GM18873 (cell line): ENCODE data around the gene AHRR.
"Not testable (repeated sequence)": the region's sequence is repeated elsewhere in the genome, so short reads cannot be mapped to it uniquely, and the experiment has no call there.

Experiments
- ATAC-seq: cut with Tn5 transposase; IDR thresholded peaks from one replicate; pipeline ENCODE4 v1.9.1; 2021; ENCODE audit warnings: mild to moderate bottlenecking, moderate library complexity, moderate number of reproducible peaks; ENCODE audit not compliant: unreplicated experiment, low FRiP score

AHRR gene

DNA sequence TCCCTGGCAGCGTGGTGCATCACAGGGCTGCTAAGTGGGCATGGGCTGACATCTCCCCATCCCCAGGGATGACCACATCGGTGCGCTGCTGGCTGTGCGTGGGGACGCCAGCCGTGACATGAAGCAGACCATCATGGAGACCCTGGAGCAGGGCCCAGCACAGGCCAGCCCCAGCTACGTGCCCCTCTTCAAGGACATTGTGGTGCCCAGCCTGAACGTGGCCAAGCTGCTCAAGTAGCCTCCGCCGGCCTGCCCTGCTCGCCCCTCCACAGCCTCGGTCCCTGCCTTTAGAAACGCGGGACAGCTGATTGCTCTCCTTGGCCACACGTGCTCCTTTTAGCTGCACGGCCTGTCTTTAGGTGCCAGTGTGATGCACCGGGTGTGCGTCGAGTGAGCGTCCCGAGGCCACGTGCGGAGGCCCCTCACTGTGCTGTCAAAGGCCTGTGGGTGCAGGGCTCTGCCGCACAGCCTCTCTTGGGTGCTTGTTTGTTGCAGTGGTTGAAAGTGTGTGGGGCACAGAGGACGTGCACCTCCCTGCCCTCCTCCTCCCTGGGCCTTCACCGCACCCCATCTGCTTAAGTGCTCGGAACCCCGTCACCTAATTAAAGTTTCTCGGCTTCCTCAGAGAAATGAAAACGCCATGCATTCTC, 145.3 kb downstream of the AHRR start:
- no peak for ATAC-seq

DNA sequence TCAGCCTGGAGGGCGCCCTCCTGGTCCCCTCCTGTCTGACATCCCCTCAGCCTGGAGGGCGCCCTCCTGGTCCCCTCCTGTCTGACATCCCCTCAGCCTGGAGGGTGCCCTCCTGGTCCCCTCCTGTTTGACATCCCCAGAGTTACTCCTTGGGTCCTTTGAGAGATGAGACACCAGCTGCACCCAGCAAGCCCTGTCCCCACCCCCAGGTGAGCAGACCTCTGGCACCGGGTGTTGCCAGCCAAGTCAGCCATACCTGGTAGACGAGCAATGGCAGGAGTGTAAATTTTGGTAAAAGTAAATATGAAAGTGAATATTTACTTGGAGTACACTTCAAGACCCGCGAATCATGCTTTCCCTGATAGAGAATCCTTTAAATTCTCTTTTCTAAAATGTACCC, 146.9 kb downstream of the AHRR start:
- ATAC-seq: no peak

DNA sequence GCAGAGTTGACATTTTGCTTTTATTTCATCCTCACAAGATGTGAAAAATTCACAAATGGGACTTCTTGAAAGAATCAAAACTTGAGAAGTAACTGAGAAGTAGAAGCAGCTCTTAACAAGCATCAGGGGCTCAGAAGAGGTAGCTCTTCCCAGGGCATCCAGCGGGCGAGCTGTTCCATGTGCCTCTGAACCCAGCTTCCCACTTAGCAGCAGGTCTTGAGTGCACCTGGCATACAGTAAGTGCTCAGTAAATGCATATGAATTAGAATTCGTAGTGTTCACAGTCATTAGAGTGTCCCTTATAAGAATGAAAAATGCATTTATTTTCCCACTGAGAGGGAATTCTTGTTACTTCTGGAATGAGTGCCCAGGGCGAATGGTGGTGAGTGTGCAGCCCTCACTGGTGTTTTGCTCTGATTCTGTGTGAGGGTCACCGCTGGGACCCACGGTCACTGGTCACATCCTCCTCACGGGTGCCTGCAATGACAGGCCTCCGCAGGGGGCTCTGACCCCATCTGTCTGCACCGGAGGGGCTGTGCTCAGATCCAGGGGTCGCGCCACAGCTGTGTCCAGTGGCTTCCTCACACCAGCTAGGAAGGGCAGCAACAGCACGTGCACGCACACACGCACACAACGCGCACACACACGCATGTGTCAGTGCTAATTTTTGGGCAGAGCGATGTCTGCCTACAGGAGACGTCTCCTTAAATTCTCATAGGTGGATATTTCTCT, 148.4 kb downstream of the AHRR start:
- ATAC-seq: no peak

DNA sequence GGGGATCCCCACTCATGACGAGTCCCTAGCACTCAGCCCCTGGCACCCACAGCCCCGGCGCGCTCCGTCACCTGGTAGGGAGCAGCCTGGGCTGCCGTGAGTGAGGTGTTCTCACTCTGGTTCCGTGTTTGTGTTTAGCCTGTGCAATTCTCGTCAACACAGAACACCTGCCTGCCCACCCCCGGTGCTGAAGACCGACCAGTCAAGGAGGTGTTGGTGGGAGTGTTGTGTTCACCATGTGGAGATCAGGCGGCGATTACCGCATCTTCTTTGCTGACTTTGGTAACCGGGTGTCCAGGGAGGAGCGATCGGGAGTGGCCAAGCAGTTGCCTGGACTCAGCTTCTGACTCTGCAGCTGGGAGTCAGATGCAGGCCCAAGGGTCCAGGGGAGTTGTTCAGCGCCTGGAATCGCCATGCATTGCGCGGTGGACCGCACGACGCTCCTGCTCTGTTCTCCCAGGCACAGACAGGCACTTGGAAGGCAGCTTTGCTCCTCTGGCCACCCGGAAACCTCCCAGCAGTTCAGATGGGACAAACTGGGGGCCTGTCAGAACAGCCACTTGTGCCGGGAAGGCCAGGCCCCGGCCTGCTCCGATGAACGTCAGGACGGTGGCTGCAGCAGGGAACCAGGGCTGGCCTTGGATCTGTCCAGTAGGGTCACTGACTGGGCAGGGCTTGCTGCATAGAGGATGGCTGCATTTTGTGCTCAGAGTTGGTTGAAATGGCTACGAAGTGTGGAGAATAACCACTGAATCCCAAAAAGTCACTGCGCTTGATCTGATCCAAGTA, 149.6 kb downstream of the AHRR start:
- ATAC-seq: no peak

DNA sequence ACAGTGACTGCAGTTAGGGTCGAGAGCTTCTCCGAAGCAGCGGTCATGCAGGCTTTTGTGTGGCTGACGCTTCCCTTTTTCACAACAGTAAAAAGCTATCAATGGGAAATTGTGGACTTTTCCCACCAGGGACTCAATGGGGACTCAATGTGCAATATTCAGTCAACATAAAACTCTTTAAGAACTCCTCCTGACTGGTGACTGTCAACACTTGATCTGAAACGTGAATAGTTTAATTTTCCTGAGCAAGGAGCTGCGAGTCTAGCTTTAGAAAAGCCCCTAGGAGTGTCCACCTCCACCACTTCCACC, 150.2 kb downstream of the AHRR start:
- ATAC-seq: no peak

DNA sequence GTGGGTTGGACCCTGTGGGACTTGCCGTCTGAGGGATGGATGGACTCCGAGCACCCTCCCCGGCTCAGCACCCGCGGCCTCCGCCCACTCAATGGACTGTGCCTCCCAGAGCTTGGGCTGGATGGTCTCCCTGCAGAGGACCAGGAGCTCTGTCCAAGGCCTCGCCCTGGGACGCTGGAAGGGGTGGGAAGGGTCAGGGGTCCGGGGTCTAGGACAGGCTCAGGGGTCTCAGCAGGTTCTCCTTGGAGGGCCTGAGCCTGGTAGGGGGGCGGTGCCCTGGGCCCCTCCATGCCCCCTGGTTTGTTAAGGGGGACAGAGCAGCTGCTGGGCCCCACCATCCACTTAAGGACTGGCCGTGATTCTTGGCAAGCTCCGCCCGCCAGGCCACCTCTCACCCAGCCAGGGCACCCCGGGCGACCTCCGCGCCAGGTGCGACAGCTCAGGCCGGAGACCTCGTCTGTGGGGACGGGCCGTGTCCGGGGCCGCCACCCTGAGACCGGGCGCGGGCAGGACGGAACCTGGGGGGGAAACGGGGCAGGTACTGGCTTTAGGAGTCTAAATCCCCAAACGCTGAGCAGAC, 150.7 kb downstream of the AHRR start:
- no peak for ATAC-seq

DNA sequence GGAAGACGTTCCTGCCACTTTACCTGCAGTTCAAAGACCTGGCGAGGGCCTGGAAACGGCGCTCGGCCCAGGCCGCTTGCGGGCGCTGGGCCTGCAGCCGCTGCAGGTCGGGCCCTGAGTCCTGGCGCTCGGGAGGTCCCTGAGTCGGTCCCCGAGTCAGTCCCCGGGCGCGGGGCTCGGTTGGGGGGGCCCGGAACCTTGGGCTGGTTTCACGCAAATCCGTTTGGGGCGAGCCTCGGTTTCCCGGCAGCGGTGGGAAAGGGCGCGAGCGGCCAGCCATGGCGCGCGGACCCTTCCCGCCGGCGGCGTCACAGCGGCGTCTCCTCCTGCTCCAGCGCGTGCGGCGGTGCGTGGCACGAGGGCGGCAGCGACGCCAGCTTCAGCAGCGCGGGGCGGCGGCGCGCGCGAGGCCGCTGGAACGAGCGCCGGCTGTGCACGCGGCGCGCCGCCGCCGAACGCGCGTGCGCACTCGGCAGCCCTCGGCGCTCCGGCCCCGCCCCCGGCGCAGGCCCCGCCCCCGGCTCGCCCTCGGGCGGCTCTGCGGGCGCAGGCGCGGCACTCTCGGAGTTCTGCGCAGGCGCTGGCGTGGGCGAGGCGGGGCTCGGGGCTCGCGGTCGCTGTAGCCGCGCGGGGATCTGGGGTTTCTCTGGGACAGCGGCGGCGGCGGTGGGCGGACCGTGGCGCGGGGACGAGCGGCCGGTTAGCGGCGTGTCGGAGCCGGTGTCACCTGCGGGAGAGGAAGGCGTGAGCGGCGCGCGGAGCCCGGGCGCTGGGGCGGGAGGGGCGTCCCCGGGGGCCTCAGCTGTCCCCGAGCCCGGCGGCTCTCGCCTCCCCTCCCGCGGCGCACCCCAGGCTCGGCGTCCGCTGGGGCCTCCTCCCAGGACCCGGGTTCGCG, 151.4 kb downstream of the AHRR start:
- peak; percentile 46 for ATAC-seq

DNA sequence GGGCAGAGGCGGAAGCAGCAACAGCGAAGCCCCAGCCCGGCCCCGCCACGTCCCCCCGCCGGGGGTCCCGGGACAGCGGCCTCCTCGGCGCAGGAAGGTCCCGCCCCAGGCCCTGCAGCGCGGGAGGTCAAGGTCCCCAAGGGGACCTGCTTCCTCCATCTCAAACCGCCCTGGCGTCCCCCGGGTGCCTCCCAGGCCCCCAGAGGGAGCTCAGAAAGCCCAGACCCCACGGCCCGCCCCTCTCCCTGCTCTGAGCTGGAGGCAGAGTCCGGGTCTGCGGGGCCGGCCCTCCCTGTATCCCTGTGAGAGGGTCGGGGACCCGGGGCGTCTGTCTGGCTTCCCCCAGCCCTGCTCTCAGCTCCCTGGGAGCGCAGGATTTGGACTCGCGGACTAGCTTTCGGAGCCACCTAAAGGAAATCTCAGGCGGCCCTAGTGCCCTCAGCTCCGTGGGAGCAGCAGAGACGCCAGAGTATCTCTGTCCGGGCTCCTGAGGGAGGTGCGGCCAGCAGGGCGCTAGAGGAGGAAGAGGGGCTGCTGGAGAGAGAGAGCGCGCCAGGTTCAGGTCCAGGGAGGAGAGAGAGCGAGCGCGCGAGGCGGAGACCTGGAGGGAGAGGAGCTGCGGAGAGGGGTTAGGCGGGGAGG, 152.2 kb downstream of the AHRR start:
- ATAC-seq: peak; percentile 17

DNA sequence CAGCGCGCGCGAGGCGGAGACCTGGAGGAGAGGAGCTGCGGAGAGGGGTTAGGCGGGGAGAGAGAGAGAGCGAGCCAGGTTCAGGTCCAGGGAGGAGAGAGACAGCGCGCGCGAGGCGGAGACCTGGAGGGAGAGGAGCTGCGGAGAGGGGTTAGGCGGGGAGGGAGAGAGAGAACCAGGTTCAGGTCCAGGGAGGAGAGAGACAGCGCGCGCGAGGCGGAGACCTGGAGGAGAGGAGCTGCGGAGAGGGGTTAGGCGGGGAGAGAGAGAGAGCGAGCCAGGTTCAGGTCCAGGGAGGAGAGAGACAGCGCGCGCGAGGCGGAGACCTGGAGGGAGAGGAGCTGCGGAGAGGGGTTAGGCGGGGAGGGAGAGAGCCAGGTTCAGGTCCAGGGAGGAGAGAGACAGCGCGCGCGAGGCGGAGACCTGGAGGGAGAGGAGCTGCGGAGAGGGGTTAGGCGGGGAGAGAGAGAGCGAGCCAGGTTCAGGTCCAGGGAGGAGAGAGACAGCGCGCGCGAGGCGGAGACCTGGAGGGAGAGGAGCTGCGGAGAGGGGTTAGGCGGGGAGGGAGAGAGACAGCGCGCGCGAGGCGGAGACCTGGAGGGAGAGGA, 152.8 kb downstream of the AHRR start:
- ATAC-seq: not testable (repeated sequence)

DNA sequence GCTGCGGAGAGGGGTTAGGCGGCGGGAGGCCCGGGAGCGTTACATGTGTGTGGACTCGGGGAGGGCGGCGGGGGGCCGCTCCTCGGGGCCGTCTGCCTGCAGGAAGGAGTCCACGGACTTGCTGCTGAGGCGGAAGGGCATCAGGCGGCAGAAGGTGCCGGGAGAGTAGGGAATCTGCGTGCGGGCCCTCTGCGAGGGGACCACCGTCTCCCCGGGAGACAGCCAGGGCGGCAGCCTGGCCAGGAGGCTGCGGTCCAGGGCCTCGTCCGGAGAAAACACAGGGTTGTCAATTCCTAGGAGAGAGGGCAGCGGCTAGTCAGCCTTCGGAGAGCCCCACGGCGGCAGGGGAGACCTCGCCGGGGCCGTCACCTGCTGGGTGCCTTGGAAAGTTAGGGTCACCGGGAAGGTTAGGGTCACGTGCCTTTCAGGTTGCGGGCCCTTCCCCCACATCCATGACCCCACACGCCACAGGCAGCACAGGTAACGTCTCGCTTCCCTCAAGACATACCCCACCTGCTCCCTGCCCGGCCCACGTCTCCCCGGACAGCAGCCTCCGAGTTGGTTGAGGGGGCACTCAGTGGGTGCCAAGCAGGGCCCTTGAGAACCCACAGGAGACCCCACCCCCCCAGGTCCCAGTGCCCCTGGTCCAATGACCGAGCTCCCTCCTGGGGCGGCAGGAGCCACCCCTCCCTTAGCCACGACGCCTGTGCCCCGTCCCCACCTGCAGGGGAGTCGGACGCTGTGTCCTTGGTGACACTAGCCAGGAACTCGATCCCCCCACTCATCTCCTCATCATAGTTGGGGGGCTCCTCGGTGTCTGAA, 153.5 kb downstream of the AHRR start:
- ATAC-seq: no peak

DNA sequence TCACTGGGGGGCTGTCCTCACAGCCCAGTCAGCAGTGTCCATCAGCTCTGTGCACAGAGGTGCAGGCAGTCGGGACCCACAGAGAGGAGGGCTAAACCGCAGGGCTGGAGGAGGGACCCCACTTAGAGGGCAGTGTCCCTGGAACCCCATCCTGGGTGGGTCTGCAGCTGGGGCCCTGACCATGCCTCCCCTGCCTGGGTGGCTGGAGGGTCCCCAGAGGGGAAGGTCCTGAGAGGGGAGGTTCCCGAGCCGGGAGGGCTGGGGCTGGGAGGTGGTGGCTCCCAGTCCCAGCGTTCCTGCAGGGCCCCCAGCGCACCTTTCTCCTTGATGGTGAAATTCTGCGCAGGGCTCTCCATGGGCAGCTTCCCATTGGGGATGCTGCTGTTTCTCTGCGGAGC, 154.2 kb downstream of the AHRR start:
- ATAC-seq: no peak

DNA sequence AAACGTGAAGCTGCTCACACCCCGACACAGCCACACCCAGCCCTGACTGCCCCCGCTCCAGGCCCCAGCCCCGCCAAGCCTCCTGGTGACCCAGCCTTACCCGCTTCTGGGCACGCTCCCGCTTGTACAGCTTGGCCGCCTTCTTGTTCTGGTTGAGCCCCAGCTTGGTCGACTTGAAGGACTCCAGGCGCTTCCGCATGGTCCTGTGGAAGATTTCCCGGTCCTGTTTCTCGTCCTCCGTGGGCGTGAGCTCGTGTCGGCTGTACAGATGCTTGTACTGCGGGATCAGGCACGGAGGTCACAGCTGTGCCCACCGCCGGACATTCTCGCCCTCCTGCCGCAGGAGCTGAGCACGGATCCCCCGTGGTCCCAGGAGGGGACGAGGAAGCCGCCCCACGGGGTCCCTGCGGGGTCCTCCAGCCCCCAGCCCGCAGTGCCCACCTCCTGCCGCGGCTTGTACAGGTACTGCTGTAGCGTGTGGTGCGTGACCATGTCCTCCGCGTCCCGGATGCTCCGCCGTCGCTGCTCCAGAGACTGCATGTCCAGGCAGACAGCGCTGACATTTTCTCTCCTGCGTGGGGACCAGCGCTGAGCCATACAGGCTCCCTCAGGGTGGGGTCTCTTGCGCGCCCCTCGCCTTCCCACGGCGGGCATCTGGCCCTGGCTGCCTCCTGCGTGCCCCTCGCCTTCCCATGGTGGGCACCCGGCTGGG, 154.7 kb downstream of the AHRR start:
- ATAC-seq: no peak

DNA sequence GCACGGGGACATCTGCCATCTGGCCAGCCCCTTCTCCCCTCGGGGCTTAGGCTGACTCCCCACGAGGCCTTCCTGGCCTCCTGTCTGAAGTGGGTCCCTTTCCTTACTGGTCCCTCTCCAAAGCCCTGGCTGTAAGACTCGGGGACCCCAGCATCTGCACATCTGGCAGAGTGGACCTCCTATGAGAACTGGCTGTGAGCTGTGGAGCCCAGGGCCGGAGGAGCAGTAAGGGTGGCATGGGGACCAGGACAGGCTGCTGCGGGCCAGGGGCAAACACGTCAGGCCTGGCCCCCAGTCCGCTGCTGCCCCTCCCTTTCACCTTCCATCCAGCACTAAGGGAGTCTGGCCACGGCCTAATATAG, 155.3 kb downstream of the AHRR start:
- no peak for ATAC-seq

DNA sequence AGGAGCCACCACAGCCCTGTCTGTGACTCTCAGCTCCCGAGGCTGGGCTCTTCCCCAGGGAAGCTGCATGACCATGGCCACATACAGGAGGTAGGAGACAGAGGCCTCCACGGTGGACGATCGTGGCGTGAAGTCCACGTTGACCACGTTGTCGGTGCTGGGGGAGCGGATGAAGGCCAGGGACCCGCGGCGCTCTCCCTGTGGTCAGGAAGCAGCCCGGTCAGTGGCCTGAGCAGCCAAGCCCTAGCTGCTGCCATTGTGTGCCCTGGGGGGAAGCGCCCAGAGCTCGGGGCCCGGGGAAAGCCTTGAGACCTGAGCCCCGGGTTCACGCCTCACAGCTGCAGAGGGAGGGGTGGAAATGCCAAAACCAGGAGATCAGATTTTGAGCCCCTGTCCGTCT, 155.7 kb downstream of the AHRR start:
- no peak for ATAC-seq

DNA sequence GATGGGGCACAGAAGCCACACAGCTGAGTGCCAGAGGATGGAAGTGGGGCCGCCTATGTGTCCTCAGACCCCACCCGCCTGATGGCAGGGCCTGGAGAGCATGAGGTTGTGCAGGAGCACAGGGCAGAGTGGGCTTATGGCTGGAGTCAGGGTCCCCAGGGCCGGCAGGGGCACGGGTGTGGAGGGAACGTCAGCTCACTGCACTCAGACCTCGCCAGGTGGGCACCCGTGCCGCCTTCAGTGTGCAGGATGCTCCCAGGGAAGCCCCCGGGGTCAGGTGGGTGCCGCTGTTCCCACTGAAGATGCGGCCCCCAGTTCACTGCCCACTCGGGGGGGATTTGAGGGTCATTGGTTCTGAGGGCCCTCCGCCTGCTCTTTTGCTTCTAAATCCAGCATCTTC, 156.4 kb downstream of the AHRR start:
- no peak for ATAC-seq

DNA sequence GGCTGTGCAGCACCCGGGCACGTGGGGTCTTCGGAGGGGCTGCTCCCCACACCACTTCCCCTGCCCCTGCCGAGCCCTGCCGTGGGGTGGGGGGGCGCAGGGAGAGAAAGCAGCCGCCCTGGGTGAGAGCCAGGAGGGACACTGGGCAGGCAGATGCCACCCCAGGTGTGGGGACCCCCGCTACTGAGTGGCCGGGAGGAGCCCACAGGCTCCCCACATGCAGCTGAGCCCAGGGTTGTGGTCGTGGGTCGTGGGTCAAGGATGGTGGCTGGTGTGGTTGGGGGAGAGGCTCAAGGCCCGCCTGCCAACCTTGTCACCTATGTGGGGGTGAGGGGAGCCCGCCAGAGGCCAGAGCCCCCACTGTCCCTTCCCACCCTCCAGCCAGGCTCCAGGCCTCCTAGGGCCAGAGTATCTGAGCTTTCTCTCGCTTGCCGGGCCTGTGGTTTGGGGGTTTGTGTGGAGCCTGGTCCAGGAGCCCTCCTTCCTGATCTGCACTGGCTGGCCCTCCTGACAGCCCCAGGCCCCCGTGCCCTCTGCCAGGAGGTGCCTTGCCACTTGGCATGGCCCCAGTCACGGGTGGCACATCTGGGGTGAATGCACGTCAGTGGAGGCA, 157.0 kb downstream of the AHRR start:
- no peak for ATAC-seq

DNA sequence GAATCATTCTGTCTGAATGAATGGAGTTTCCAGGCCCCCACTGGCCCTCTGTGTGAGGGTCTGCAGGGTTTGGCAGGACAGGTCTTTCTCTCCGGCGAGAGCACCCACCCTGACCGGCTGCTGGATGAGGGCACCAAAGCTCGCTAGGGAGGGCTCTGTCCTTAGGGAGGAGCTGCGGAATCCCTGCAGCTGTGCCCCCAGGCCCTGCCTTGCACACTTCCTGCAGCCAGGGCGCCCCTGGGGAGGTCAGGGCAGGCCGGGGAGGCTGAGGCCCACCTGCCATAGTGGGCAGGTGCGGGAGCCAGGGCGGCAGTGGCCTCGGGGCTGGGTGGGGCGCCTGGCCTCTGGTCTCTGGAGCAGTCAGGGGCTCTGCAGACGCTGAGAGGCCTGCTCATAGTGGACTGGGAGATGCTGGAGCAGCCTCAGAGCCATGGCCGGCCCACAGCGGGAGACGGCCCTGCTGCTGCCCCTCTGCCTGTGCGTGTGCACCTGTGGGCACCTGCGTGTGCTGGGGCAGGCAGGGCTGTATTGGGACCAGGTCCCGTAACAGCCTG, 157.5 kb downstream of the AHRR start:
- no peak for ATAC-seq
